ENCODE results near the gene ZNF334.

ZNF334 gene

GRCh38 chr20:46546298-46546697, 32.9 kb upstream of the ZNF334 start:
- in situ Hi-C loops (cut with MboI; ENCODE audit: low sequenced_read_pairs), result no loop called here

- in situ Hi-C loops (cut with MboI; ENCODE audit: low sequenced_read_pairs), result no loop called here
These were observed 32.4 kb upstream of the ZNF334 start for GRCh38 chr20:46545827-46546138.

GRCh38 chr20:46545077-46545826, 31.9 kb upstream of the ZNF334 start:
- in situ Hi-C loops (cut with MboI; ENCODE audit: low sequenced_read_pairs), result no loop called here

- in situ Hi-C loops (cut with MboI; ENCODE audit: low sequenced_read_pairs), result no loop called here
These were observed 31.2 kb upstream of the ZNF334 start for GRCh38 chr20:46544576-46544975.

GRCh38 chr20:46543959-46544358, 30.6 kb upstream of the ZNF334 start:
- in situ Hi-C loops (cut with MboI; ENCODE audit: low sequenced_read_pairs), result no loop called here

GRCh38 chr20:46543033-46543432, 29.7 kb upstream of the ZNF334 start:
- in situ Hi-C loops (cut with MboI; ENCODE audit: low sequenced_read_pairs), result no loop called here

- in situ Hi-C loops (cut with MboI; ENCODE audit: low sequenced_read_pairs), result no loop called here
These were observed 28.0 kb upstream of the ZNF334 start for GRCh38 chr20:46541229-46541935.

- in situ Hi-C loops (cut with MboI; ENCODE audit: low sequenced_read_pairs), result no loop called here
These were observed 25.8 kb upstream of the ZNF334 start for GRCh38 chr20:46539113-46539512.

- in situ Hi-C loops (cut with MboI; ENCODE audit: low sequenced_read_pairs), result no loop called here
These were observed 17.3 kb upstream of the ZNF334 start for GRCh38 chr20:46530640-46531039.

- in situ Hi-C loops (cut with MboI; ENCODE audit: low sequenced_read_pairs), result loop anchor here (10.0 kb wide), 1 partner anchor 151 kb away; no protein-coding TSS in a partner anchor
These were observed 10.5 kb upstream of the ZNF334 start for GRCh38 chr20:46523696-46524328.

GRCh38 chr20:46523108-46523507, 9.7 kb upstream of the ZNF334 start:
- in situ Hi-C loops (cut with MboI; ENCODE audit: low sequenced_read_pairs), result loop anchor here (10.0 kb wide), 1 partner anchor 152 kb away; no protein-coding TSS in a partner anchor

- in situ Hi-C loops (cut with MboI; ENCODE audit: low sequenced_read_pairs), result loop anchor here (10.0 kb wide), 1 partner anchor 154 kb away; no protein-coding TSS in a partner anchor
These were observed 7.7 kb upstream of the ZNF334 start for GRCh38 chr20:46520976-46521579.

- in situ Hi-C loops (cut with MboI; ENCODE audit: low sequenced_read_pairs), result loop anchor here (10.0 kb wide), 1 partner anchor 154 kb away; no protein-coding TSS in a partner anchor
These were observed 7.2 kb upstream of the ZNF334 start for GRCh38 chr20:46520540-46520939.

GRCh38 chr20:46519471-46520068, 6.2 kb upstream of the ZNF334 start:
- in situ Hi-C loops (cut with MboI; ENCODE audit: low sequenced_read_pairs), result loop anchor here (10.0 kb wide), 1 partner anchor 155 kb away; no protein-coding TSS in a partner anchor

- in situ Hi-C loops (cut with MboI; ENCODE audit: low sequenced_read_pairs), result no loop called here
These were observed 3.8 kb downstream of the ZNF334 start for GRCh38 chr20:46509523-46509922.

GRCh38 chr20:46507760-46508407, 5.5 kb downstream of the ZNF334 start:
- in situ Hi-C loops (cut with MboI; ENCODE audit: low sequenced_read_pairs), result no loop called here

GRCh38 chr20:46505506-46505905, 7.9 kb downstream of the ZNF334 start:
- in situ Hi-C loops (cut with MboI; ENCODE audit: low sequenced_read_pairs), result no loop called here

GRCh38 chr20:46501961-46502360, 11.4 kb downstream of the ZNF334 start:
- in situ Hi-C loops (cut with MboI; ENCODE audit: low sequenced_read_pairs), result no loop called here

- in situ Hi-C loops (cut with MboI; ENCODE audit: low sequenced_read_pairs), result no loop called here
These were observed 11.9 kb downstream of the ZNF334 start for GRCh38 chr20:46501337-46501942.

- in situ Hi-C loops (cut with MboI; ENCODE audit: low sequenced_read_pairs), result no loop called here
These were observed 19.3 kb downstream of the ZNF334 start for GRCh38 chr20:46494077-46494476.

All from HL-60/S4 treated with retinoic acid at 250 ng/mL for 4 days and 3 days (cell line).